Stimulated activated CD4-positive, alpha-beta T cell treated with anti-CD3 and anti-CD28 coated beads, Interleukin-15, amount 100 ng/mL, for 48 hours (primary cell): ENCODE data around the gene RBM18.

ENCODE experiments used
- DNase-seq, 2 donors: peaks; one replicate each; pipeline ENCODE4 v3.0.0-alpha.2; 2020; ENCODE audit warnings: low read depth in 2 of 2

RBM18 gene, protein sequence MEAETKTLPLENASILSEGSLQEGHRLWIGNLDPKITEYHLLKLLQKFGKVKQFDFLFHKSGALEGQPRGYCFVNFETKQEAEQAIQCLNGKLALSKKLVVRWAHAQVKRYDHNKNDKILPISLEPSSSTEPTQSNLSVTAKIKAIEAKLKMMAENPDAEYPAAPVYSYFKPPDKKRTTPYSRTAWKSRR

DNA sequence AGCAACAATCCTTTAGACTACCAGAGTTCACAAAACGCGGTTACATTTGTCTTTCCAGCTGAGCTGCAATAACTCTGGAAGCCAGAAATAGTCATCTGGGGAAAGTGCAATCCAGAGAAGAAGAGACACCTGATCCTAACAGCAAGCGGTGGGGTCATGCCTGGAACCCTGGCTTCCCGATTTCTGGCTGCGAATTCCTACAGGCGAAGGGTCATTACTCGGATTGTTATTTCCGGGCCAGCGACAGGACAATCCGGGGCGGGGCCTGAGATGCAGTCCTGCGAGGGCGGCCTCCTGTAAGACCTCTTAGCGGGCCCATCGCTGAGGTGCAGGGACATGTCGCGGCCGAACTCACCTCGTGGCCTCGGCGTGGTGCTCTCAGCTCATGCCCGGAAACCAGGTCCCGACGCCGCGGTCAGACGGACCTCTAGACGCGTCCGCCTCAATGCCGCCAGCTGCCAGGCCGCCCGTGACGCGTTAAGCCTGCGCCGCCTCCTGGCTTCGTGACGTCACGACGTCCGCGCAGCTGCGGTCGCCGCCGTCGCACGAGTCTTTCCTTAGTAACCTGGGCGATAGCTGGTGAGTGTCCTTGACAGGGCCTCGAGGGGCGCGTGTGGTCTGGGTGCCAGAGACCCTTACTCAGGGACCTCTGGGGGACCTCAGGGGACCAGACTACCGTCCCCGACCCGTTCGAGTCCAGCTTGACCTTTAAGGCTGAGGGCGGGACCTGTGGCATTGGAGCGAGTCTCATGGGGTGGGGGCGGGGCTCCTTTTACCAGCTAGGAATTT, at the start of gene RBM18, which contains the start of gene MRRF:
Gene RBM18 (minus strand): TSS at position 481 of the 789 bp plus-strand sequence. CDS start 3,348 bp downstream, outside the sequence.
Gene MRRF (plus strand): TSS at position 523 of the 789 bp plus-strand sequence. CDS start 6,010 bp downstream, outside the sequence.
- DNase-seq, result peak; percentile 74 to 87

DNA sequence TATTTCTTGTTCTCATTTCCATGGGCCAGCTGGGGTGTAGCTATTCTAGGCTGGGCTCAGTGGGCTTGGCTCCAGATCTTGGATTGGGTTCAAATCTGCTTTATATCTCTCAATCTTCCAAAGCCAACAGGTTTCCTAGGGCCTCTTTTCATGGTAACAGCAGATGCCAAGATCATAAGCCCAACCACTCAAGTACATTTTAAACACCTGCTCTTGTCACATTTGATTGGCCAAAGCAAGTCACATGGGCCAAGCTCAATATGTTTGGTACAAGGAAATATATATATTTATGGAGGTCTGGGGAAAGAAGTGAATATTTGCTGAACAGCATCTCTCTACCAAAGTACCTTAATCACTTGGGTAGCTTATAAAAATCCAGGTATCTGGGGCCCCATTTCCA, 49.5 kb upstream of the RBM18 start:
- DNase-seq, result no peak

DNA sequence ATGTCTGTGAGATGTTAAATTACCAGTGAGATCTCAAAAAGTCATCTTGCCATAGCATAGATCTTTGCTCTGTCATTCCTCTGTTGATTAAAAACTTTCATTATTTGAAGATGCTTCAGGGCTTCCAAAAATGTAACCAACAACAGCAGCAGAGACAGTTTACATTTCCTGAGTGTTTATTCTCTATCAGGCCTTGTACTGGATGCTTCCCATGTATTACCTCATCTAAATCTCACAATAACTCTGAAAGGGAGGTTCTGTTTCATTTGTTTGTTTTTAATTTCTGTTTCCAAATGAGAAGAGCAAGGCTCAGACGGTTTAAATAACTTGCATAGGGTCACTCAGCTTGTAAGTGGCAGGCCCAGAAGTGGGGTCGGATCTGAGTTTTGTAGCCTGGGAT, 45.2 kb upstream of the RBM18 start:
- no peak for DNase-seq

DNA sequence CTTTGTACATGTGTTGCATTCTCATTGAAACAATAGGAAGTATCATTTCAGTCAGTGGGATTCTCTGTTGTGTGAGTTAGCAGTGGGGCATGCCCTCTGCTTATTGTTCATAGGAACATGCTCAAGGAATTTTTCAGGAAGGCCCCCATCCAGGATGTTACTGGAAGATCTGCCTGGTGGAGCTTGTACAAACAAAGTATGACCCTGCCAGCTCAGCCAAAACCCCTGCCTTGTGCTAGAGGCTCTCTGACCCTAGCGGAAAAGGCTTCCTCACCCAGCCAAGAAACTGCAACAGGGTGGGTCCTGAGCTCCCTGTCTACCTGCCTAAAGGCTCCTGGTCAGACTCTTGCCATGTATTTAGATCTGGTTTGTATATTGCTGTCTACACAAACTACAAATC, 43.3 kb upstream of the RBM18 start:
- DNase-seq, result no peak

DNA sequence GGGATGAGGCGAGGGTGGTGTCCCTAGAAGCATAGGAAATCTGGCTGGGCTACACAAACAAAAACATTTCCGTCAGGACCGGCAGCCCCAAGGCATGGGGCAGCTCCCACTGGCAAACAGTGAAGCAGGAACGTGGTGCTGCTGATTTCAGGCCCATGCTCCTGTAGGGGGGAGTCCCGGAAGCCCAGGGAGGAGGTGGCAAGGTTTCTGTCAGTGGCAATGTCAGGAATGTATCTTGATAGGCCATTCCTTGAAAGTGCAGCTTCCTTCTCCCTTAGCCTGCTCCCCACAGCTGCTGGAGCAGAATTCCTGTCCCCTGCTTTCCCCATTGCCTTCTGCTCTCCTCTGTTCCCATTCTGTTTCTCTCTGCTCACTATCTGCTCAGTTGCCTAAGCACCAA, 42.4 kb upstream of the RBM18 start:
- DNase-seq, result no peak

DNA sequence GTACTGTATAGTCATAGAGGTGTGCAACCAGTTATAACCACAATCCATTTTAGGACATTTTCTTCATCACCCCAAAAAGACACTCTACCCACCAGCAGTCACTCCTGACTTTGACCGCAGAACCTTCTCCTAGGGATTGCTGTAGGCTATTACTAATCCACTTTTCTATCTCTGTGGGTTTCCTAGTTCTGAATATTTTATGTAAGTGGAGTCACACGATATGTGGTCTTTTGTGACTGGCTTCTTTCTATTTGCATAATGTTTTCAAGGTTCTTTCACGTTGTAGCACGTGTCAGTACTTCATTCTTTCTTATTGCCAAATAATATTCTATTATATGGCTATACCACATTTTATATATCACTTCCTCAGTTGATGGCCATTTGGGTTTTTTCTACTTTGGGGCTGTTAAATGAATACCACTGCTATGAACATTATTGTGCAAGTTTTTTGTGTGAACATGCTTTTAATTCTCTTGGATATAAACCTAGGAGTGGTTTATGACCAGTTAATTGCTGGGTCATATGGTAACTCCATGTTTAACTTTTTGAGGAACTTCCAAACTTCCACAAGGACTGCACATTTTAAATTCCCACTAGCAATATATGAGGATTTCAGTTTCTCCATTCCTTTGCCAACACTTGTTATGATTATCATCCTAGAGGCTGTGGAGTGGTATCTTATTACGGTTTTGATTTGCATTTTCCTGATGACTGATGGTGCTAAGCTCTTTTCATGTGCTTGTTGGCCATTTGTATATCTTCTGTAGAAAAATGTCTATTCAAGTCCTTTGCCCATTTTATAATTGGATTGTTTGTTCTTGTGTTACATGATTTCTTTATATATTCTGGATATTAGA, 37.8 kb upstream of the RBM18 start:
- DNase-seq, result no peak

DNA sequence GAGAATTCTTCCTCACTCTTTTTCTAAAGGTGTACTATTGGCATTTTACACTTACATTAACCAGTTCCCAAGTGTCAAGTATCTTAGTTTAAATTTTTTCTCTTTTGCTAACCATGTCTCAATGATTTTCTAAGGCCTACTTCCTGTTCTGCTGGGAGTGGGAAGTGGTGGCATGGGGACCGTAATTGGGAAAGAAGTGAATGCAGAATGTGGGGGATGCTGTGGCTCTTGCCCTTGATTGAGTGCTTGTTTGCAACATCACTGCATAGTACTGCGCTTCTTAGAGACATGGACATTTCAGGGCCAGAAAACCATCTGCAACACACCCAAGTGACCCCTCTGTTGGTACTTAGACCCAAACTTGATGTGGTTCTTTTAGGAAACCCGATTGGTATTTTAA, 32.9 kb upstream of the RBM18 start:
- no peak for DNase-seq

DNA sequence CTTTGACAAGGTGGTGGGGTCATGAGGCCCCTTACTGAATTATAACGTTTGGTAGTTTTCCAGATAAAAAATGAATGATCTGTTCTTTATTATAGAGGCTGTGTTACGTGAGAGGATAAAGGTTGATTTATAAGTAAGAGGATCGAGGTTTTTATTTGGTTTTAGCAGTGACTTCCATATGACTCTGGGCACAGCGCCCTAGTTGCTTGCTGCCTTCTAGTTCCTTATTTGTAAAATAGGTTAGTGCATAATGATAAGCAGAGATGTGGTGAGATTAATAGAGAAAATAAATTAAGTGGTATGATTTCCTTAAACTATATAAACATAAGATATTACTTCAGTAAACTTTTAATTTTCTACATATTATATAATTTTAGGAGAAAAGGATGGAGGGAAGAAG, 29.9 kb upstream of the RBM18 start:
- no peak for DNase-seq

DNA sequence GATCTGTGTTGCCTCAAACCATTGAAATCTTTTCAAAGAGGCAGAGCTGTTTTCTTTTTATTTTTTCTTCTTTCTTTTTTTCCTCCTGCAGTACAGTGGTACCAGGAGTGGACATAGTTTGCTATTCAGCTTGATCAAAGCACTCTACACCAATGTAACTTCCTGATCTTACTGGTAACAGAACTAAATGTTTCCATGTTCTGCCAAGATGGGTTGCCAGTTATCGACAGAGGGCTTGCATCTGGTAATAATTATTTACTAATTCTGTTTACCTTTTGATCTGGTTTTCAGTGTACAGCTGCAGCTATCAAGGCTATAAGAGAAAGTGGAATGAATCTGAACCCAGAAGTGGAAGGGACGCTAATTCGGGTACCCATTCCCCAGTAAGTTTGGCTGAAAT, 26.8 kb upstream of the RBM18 start:
- no peak for DNase-seq

DNA sequence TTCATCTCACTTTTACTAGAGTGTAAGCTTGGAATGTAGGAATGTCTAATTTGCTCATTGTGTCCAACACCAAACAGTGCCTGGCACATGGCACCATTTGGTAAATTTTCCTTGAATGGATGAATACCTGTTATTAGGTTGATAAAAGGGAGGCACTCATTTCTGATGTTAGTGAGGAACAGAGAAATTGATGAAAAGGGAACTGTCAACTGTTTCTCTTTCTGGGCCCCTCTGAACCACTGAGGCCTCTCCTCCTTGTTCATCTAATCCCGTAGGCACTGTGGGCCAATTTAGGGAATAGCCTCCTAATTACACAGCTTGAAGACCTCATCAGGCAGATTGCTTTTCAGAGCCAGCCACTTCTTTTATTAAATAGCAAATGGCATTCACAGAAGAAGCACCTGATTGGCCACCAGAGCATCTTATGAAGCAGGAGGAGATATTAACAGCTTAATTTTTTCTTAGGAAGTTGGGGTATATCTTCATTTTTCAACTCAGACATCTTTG, 22.6 kb upstream of the RBM18 start:
- no peak for DNase-seq

DNA sequence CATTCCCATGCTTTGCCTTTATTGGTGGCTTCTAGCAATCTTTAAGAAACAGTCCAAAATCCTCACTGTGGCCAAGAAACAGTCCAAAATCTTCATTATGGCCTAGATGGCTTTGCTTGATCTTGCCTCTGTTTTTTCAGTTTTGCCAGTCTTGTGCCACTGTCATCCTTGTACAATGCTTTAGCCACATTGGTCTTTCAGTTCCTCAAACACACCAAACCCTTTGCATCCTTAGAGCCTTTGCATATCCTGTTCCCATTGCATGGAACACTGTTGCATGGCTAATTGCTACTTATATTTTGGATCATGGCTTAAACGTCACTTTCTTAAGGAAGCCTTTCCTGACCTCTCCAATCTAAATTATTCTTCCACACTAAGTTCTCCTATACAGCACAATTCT, 22.1 kb upstream of the RBM18 start:
- DNase-seq, result no peak

DNA sequence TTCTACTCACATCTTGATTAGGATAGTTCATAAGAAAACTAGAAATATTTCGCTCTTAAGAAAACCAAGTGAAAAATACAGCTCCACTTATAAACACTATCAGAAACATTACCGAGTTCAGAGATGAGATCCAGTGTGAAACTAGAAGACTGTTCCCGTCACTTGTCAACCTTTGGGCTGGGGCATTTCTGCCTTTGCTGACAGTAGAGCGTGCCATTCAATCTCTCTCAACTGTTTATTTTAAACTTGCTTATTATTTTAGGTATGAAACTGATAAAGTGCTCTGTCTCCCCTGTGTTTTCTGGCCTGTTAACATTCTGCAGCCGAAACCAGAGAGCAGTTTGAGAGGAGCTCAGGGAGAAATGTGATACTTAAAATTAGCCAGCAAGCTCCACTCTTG, 16.7 kb upstream of the RBM18 start:
- no peak for DNase-seq

DNA sequence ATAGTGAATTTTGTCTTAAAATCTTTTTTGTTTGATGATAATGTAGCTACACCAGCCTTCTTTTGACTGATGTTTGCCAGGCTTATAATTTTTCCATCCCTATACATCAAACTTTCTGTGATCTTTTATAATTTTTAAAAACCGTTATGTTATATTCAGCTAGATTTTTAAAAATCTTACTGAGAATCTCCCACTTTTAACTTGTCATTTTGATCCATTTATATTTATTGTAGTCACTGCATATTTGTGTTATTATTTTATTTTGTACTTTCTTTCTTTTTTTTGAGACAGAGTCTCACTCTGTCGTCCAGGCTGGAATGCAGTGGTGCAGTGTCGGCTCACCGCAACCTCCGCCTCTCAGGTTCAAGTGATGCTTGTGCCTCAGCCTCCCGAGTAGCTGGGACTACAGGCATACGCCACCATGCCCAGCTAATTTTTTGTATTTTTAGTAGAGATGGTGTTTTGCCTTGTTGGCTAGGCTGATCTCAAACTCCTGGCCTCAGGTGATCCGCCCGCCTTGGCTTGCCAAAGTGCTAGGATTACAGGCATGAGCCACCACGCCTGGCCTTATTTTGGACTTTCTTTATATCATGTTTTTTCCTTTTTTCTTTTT, 12.8 kb upstream of the RBM18 start:
- DNase-seq, result no peak

DNA sequence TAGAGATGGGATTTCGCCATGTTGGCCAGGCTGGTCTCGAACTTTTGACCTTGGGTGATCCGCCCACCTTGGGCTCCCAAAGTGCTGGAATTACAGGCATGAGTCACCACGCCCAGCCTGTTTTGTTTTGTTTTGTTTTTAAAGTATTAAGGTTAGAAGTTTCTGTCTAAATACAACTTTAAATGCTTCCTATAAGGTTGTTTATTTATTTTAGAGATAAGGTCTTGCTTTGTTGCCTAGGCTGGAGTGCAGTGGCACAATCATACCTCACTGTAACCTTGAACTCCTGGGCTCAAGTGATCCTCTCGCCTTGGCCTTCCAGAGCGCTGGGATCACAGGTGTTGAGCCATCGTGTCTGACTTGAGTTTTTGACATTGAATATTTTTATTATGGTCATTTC, 11.5 kb upstream of the RBM18 start:
- DNase-seq, result no peak

DNA sequence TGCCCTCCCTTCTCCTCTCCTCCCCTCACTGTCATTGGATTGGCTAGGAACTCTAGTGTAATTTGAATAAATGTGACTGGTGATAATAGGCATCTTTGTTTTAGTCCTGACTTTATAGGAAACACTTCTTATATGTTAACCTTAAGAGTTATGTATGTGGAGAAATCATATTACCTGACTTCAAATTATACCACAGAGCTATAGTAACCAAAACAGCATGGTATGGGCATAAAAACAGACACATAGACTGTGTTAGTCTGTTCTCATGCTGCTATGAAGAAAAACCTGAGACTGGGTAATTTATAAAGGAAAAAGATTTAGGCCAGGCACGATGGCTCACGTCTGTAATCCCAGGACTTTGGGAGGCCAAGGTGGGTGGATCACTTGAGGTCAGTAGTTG, 9.4 kb upstream of the RBM18 start:
- no peak for DNase-seq

DNA sequence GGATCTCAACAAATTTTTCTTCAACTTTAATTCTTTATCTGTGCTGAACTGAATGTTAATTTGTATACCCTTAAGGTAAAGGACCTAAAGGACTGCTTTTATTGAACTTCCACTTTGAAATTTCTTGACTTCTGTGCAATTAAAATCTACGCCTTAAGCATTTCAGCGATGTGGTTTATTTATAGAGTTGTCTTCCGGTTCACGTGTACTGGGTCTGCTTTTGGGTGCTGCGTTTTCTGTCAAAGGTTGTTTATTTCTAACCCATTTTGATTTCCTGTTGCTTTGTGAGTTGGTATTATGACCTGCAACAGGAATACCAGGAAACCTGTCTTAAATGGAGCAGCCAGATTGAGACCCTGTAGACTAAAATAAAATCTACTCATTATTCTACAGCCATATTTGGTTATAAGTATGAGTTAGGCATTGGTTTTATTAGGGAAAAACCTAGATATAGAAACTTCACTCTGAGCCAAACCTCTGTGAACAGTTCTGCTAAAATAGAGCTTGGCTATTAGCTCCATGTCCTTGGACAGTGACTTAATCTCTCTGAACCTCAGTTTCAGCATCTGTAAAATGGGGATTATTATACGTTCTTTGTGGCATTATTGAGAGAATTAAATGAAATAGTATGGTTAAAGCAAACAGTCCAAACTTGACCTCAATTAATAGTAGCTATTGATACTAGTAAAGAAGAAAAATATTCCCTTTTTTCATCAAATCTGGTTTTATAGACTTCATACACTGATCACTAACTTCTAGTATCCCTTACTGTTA, 3.6 kb upstream of the RBM18 start:
- DNase-seq, result no peak

DNA sequence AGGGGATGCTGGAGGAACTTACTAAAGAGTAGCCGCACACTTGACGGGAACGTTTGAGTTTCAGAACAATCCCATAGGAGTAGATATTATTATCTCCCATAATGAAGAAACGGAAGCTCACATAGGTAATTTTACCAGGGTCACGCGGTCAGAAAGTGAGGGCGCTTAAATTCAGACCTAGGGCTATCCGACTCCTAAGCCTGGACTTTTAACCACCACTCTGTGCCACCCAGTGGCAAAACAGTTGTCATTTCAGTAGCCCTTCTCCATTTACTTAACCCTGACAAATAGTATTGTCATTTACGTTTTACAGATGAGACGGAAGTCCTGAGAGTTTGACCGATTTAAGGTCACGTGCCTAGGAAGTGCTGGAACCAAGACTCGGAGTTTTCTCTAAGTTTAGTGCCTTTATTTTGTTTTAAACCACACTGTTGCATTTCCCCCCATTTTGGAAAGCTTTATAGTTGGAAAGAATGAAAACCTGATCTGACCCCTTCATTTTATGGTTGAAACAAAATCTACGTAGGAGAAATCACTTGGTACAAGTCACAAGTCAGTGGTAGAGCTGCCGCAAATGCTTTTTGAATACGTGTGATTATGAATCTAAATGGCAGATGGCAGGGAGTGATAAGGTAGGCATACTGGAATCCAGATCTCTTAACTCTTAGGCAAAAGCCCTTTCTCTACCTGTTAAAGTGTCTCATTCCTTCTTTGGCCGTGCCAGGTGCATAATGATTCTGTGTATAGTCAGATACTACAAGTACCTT, 692 bp upstream of the RBM18 start:
- no peak for DNase-seq

DNA sequence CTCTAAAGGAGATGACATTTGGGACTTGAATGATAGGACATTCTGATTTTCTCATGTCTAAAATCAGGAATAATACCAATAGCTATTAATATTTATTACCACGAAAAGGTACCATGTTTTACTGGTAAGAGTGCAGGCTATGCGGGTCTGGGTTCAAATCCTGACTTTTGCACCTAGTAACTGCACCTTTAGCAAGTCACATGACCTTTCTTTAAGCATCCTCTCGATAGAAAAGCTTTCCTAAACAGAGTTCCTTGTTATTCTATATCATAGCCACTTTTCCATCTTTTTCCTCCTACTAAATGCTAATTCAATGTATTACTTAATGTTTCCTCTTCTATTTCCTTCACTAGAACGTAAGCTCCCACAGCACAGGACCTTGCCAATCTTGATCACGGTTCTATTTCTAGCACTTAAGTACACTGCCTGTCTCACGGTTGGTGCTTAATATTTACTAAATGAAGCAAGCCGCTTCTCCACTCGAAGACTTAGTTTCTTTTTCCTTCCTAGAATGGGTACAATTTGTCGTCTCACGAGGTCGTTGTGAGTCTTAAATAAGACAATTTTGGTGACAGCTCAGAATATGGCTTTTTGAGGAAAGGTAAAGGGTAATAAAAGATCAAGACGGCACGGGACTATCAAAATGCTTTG, 816 bp downstream of the RBM18 start:
- no peak for DNase-seq

DNA sequence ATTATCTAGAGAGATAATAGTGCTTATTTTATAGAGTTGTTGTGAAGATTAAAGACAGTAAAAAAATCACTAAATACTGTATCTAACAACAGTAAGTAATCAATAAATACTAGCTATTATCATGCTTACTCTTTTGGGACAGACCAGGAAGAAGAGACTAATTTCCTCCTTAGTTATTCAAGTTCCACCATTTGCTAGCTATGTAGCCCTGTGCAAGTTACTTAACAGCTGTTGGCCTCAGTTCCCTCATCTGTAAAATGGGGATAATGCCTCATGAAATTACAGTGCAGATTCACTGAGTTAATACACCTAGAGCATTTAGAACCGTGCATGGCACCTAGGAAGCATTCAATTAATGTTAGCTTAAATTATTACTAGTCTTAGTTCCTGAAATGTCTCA, 2.6 kb downstream of the RBM18 start:
- DNase-seq, result no peak

DNA sequence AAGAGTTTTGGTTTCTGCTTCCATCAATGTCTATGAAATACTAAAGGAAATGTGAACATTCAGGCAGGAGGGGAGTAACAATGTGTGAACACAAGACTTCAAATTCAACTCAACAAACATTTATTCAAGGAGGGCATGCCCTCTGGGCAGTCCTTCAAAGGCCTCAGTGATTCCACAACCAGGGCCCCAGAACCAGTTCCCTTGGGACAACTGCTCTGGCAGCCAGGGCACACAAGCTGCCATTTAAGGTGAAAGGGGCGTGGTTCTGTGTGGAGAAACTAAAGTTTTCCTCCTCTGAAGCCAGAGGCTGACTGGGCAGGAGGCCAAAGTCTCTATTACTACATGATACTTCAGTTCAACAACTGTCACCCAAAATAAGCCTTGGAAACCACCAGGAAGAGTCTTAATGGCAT, 3.2 kb downstream of the RBM18 start:
- no peak for DNase-seq
